LNCaP clone FGC (cell line): ENCODE measurements around the gene OR2C3.
A peak's percentile ranks its signal among the peaks of the same experiment; 100 is the strongest.
"Not testable (repeated sequence)": the region's sequence is repeated elsewhere in the genome, so short reads cannot be mapped to it uniquely, and the experiment has no call there.

ENCODE experiments used
- DNase-seq: peaks from one replicate; pipeline ENCODE4 v3.0.0-alpha.2; 2011; ENCODE audit warnings: low read depth
- H3K4me3 ChIP-seq: 2 replicates; pipeline ENCODE4 v1.5.1; 2011; ENCODE audit warnings: mild to moderate bottlenecking, low read depth, low read length, control low read depth
- CTCF ChIP-seq: IDR thresholded peaks from 2 replicates; pipeline ENCODE4 v1.5.1; 2012; ENCODE audit warnings: mild to moderate bottlenecking; ENCODE audit not compliant: control insufficient read depth, insufficient read depth; ENCODE audit errors: extremely low read depth

Gene OR2C3

GRCh38 chr1:247493106-247493505 is 43.1 kb downstream of the OR2C3 start:
- H3K4me3 ChIP-seq = no peak overlapping the region
- TF ChIP-seq CTCF = no peak
- no peak for DNase-seq

GRCh38 chr1:247491328-247491727 is 44.9 kb downstream of the OR2C3 start:
- no peak overlapping the region for H3K4me3 ChIP-seq
- DNase-seq = no peak
- no peak for TF ChIP-seq CTCF

- TF ChIP-seq CTCF = peak; percentile 85
- H3K4me3 ChIP-seq = no peak overlapping the region
- peak; percentile 26 for DNase-seq
These were observed 49.2 kb downstream of the OR2C3 start for GRCh38 chr1:247487057-247487456.

GRCh38 chr1:247482747-247483146 is 53.5 kb downstream of the OR2C3 start:
- no peak for DNase-seq
- TF ChIP-seq CTCF = no peak
- H3K4me3 ChIP-seq = no peak overlapping the region

- not testable (repeated sequence) for H3K4me3 ChIP-seq, DNase-seq
These were observed 59.7 kb downstream of the OR2C3 start for GRCh38 chr1:247476328-247477058.

- no peak overlapping the region for H3K4me3 ChIP-seq
- no peak for DNase-seq
- TF ChIP-seq CTCF = no peak
These were observed 60.4 kb downstream of the OR2C3 start for GRCh38 chr1:247475793-247476192.
